Stimulated activated CD4-positive, alpha-beta T cell treated with anti-CD3 and anti-CD28 coated beads, TNF-alpha, amount 100 ng/mL, for 4 hours (primary cell): ENCODE data around the gene C1S.
"Not testable (repeated sequence)": the region's sequence is repeated elsewhere in the genome, so short reads cannot be mapped to it uniquely, and the experiment has no call there.

Experiments used
- DNase-seq, 3 experiments: peaks; one replicate each; pipeline ENCODE4 v3.0.0-alpha.2; 2020; ENCODE audit warnings: low read depth in 3 of 3

The C1S gene

DNA sequence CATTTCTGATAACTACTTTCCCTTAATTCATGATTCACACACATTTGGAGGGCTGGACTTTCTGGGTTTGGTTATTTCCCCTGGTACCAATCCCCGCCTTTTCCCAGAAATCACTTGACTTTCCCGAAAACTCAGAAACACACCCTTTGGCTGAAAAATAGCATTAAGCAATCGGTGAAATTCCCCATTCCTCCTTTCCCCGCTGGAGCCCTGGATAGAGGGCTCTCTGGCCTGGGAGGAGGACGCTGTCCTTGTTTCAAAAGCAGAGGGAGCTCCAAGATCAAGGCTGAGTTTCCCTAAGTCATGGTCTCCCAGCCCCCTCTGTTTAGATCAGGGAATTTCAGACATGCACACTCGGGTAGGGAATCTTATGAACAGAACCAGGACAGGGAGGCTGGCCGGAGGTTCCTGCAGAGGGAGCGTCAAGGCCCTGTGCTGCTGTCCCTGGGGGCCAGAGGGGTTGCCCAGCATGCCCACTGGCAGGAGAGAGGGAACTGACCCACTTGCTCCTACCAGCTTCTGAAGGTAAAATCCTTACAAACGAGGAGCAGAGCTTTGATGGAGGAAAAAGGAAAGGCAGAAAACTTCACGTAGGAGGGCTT, at the start of gene C1S:
Gene C1S (plus strand): TSS at position 366 of the 602 bp plus-strand sequence. CDS start 1,195 bp downstream, outside the sequence.
- DNase-seq: no peak

DNA sequence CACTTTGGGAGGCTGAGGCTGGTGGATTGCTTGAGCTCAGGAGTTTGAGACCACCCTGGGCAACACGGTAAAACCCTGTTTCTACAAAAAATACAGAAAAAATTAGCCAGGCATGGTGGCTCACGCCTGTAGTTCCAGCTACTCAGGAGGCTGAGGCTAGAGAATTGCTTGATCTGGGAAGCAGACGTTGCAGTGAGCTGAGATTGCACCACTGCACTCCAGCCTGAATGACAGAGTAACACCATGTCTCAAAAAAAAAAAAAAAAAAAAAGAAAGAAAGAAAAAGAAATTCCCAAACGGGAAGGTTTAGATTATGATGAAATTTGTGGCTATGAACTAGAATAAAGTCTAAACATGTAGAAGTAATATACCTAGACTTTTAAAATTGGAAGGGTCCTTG, 49.1 kb upstream of the C1S start:
- DNase-seq: not testable (repeated sequence)

DNA sequence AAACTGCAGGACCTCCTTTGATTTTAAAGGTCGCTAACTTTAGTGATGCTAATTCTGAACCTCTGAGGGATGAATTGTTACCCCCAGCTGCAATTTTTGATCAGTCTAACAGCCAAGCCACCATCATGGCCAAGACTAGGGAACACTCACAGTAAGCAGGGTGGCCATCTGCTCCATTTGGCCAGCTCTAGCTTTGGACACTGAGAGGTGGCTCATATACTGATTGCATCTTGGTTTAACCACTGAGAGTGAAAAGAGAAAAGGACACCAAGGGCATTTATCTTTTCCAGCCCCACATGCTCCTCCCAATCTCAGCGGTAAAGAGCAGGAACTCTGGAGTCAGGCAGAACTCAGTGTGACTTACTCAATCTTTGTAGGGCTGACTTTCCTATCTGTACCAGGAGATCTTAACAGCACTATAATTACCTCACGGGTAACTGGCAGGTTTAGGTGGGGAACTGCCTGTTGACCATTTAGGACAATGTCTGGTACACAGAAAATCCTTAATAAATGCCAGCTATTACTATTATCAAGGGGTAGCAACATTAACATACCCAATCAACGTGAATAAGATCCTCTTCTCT, 48.4 kb upstream of the C1S start:
- no peak for DNase-seq

DNA sequence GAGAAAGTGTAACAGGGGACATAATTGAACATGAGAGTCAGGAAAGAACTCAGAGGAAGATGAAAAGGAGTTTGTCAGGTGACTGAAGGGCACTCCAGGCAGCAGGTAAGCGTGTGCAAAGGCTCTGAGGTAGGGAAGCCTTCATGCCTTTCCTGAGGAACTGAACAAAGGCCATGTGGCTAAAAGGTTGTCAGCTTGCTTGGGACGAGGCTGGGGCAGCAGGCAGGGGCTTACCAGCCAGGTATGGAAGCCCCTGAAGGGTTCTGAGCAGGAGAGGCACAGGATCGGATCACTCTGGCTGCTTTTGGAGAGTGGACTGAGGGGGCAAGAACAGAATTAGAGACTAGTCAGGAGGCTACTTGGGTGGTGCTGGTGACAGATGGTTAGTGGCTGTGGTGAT, 47.4 kb upstream of the C1S start:
- no peak for DNase-seq

DNA sequence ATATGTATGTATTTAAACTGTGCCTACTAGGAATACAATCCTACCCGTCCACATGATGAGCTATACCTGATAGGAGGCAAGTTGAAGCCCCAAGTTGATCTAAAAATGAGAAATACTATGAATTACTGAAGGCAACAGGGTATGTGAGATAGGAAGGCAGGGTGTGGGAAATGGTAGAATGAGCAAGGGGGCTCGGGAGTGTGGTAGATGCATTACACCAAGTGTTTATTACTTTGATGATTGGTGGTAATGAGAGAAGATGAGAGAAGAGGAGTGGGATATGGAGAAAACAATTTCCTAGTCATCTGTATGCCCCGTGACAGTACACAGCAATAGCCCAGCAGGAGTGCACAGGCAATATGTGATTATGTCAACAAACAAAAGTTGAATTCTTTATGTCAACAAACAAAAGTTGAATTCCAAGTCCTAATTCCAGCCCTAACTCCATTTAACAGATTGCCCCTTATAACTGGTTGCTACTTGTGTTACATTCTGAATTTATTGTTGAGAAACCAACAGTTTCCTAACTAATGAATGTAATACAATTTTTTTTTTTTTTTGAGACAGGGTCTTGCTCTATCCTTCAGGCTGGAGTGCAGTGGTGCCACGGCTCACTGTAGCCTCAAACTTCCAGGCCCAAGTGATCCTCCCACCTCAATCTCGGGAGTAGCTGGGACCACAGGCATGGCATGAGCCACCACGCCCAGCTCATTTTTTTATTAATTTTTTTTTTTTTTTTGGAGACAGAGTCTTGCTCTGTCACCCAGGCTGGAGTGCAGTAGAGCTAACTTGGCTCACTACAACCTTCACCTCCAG, 44.8 kb upstream of the C1S start:
- DNase-seq: no peak

DNA sequence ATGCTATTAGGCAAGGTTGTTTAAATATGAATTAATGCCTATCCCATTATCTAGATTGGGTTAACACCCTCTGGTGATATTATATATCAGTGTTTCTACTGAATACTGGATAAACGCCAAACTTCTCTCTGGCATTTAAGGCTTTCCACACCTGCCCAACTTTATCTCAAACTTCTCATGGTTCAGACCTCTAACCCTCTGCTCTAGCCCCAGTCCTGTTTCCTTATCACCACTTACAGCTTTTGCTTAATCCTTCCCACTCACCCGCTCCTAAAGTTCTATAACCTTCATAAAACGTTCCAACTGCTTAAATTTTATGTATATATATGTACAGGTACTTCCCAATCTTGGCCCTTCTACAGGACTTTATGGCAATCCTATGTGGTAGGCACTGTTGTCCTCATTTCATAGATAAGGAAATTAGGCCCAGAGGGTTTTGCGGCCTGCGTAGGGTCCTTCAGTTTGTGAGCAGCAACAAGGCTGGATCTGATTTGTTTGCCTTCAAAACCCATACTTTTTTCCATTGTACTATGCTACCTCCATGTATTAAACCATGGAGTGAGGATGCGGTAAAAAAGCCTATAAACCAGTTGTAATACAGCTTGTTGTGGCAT, 43.5 kb upstream of the C1S start:
- no peak for DNase-seq

DNA sequence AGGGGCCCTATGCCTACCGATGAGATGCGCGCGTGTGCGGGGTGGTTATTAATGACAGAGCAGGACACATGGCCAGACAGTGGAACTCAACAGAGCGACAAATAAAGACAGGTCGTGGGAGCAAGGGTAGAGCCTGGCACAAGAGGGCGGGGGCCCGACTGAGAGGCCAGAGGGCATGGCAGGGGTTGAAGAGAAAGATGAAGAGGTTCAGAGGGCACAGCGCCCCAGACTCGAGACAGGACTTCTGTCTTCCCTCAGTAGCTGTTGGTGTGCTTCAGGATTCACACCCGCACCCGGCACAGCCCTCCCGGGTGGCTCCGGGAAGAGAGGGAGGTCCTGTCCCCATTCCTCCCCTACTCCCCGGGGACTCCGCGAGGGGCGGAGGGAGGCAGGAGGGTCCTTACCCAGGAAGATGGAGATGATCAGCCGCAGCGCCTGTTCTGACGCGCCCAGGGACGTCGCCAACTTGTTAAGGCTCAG, 42.6 kb upstream of the C1S start:
- no peak for DNase-seq

DNA sequence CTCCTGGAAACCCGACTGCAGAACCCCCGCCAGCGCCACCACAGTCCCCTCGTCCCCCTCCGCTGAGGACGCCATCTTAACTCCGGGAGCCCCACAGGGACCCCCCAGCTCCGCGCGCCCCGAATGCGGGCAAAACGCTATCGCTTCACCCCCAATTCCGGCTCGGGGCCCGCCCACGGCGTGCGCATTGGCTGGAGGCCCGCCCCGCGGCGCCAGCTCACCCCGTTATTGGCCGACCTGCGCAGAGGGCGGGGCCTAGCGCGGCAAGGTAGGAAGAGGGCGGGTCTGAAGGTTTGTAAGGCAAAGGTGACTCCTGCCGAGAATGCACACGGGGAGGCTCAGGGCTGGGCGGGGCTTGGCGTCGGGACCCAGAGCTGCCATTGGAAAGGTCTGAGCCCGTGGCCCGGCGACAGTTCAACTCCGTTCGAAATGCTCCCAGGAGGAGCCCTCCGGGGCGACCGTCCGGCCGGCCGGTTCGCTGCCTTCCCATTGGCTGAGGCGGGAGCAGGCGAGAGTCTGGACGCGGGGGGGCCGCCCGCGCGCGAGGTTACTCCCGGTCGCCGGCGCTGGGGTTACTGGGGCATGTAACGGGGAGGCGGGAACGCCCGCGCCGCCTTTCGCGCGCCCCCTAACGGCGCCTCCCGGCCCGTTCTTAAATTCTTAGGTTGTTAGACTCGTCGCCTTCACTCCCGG, 42.0 kb upstream of the C1S start, which contains the start of gene LPCAT3:
Gene LPCAT3 (minus strand): TSS at position 127 of the 693 bp plus-strand sequence. CDS start 52 bp downstream, at position 75.
- peak; percentile 94 to 96 (median 95) for DNase-seq

DNA sequence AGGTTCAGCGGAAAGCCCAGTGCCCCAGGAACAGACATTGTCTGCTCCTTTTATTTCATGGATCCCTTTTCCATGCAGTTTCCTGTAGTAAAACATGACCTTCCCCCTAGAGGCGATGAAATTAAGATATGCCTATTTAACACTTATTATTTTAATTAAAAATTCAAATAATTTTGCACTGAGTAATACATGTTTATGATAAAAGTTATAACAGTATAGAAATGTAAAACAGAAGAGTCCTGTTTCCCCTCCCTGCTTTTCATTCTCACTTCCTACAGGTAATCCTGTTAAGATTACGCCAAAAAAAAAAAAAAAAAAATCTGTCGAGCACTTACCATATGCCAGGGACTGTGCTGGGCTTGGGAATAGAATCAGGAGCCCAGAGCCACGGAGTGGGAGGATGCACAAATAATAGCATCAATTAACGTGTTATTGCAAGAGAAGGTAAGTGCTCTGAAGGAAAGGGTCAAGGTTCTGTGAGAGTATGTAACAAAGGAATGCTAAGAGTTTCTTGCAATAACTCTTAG, 41.4 kb upstream of the C1S start:
- DNase-seq: no peak

DNA sequence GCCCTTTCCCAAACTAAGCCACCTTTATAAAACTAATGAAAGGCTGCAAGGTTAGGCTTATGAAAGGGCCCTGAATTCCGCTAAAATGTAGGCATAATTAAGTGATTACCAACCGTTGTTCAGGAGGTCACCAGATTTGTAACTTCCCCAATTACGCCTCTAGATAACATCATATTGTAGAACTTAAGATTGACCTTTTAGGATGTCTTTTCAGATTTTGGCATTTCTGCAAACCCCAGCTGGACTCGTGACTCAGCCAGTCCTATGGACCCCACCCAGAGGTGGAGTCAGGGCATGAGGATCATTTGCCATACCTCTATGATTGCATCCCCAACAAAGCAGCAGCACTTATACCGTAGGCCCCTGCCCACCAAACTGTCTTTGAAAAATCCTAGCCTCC, 38.6 kb upstream of the C1S start:
- no peak for DNase-seq

DNA sequence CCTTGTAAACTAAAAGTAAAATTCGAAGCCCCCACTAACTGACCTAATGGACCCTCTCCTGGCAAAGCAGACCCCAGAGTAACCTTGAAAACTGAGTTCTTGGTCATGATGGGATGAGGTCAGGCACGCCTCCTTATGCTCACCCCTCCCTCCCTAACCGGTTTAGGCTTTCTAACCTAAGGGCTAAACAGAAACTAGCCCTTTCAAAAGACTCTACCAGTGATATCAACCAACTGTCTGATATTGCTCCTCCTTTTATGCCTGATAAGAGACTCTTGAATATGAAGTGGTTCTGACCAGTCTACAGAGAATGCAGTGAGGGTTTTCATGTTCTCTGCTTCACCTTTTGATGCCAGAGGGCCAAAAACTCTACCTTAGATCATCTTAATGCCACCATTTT, 37.4 kb upstream of the C1S start:
- DNase-seq: no peak

DNA sequence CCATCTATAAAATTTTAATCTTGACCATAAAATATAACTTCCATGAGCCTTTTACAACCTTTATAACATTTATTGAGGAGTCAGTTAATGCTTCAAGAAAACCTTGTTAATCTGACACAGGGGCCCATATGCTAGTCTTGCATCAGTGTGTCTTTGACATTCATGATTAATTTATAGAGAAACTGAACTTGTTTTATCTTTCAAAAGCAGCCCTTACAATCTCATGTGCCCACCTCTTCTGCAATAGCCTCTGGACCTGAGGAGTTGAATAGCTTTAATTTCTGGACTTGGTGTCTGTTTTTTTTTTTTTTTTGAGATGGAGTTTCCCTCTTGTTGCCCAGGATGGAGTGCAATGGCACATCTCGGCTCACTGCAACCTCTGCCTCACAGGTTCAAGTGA, 33.7 kb upstream of the C1S start:
- DNase-seq: no peak

DNA sequence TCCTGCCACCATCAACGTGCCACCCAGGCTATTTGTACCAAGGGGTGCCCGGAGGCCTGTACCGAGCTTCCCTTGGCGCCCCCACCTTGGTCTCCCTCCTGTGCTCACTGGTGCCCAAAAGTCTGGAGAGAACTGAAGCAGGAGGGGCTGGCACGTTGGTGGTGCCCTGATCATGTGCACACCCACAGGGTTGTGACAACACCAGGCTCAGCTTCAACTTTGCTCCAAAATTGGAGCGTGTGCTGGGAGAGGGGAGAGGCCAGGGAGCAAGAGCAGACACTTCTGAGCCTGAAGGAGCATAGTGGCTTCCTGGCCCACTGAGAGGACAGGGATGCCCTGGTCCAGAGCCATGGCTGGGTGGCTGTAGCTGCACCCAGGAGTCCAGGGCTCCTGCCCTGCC, 29.2 kb upstream of the C1S start:
- DNase-seq: no peak

DNA sequence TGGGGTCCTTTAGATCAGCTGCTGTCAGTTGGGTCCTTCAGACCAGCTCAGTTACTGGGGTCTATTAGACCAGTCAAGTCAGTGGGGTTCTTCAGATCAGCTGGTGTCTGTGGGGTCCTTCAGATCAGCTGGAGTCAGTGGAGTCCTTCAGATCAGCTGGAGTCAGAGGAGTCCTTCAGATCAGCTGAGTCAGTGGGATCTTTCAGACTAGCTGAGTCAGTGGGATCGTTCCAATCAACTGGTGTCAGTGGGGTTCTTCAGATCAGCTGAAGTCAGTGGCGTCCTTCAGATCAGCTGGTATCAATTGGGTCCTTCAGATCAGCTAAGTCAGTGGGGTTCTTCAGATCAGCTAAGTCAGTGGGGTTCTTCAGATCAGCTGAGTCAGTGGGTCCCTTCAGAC, 27.5 kb upstream of the C1S start:
- DNase-seq: no peak

DNA sequence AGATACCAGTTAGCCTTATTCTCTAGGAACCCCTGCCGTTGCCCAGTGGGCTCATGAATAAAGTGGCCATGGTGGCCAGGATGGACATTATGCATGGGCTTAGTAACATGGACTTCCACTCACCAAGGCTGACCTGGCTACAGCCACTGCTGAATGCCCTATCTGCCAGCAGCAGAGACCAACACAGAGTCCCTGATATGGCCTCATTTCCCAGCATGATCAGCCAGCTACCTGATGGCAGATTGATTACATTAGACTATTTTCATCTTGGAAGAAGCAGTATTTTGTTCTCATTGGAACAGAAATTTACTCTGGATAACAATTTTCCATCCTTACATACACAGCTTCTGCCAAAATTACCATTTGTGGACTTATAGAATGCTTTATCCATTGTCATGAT, 26.1 kb upstream of the C1S start:
- no peak for DNase-seq

DNA sequence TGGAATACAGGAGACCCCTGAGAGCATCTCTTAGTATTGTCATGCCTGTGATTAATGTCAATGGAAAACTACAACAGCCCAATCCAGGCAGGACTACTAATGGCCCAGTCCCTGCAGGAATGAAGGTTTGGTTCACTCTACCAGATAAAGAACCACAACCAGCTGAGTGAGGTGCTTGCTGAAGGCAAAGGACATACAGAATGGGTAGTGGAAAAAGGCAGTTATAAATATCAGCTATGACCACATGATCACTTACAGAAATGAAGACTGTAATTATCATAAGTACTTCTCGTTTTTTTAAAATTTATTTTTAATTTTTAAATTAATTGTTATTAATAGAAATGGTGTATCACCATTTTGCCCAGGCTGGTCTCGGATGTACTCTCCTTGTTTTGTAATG, 25.1 kb upstream of the C1S start:
- no peak for DNase-seq

DNA sequence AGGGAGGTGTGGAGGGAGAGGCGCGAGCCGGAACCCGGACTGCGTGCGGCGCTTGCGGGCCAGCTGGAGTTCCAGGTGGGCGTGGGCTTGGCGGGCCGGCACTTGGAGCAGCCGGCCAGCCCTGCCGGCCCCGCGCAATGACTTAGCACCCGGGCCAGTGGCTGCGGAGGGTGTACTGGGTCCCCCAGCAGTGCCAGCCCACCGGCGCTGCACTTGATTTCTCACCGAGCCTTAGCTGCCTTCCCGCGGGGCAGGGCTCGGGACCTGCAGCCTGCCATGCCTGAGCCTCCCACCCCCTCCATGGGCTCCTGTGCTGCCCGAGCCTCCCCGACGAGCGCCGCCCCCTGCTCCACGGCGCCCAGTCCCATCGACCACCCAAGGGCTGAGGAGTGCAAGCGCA, 23.1 kb upstream of the C1S start:
- DNase-seq: not testable (repeated sequence)

DNA sequence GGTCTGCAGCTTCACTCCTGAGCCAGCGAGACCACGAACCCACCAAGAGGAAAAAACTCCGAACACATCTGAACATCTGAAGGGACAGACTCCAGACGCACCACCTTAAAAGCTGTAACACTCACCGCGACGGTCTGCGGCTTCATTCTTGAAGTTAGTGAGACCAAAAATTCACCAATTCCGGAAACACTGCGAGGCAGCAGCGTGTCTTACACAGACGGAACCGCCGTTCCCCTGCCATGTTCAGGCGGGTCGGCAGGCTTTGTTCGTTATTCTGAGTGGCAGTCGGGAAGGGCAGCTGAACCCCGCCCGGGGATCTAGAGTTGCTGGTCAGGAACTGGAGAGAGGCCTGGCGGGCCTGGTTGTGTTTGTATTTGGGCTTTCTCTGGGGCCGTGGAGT, 21.9 kb upstream of the C1S start:
- DNase-seq: no peak

DNA sequence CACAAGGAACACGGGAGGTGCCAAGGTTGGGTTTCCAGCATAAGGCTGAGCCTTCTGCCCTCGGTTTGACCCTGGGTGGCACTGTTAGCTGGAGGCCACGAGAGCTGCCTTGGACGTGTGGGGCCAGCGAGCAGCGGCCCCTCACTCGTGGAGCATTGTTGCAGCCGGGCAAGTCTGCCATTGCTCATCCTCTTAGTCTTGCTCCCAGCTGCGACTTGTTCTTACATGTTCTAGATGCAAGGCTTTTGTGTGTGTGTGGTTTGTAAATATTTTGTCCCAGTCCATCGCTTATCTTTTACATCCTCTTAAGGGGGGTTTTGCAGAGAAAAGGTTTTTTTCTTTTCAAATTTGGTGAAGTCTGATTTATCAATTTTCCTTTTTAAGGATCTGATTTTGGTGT, 21.1 kb upstream of the C1S start:
- no peak for DNase-seq

DNA sequence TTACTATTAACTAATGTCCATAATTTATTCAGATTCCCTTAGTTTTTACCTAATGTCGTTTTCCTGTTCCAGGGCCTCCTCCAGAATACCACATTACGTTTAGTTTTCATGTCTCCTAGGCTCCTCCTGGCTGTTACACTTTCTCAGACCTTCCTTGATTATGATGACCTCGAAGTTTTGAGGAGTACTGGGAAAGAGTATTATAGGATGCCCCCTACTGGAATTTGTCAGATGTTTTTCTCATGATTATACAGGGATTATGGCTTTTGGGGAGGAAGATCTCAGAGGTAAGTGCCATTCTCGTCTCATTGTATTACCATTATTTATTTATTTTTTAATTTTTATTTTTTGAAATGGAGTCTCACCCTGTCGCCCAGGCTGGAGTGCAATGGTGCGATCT, 17.7 kb upstream of the C1S start:
- no peak for DNase-seq

DNA sequence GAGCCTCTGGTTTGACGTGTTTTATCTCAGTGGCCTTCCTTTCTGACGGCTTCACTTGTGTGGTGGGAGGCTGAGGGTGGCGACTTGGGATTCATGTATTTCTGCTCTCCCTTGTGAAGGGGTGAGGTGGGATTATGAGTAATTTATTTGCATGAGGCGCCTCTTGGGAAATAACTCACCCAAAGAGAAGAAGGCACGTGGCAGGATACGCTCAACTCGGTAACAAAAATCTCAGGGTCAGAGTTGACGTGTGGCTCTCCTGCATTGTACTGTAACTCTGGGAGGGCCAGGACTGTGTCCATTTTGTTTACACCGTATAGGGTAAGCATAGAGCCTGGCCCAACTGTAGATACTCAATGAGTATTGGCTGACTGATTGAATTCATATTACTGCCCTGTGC, 14.6 kb upstream of the C1S start:
- no peak for DNase-seq
